Fibroblast of lung (primary cell): ENCODE measurements around the gene GRIN2A. TPM values are rescaled to one million over a fixed set of nuclear protein-coding genes. Genes with fewer than 3 reads are reported as not detected.

ENCODE experiments used
- DNase-seq, 2 donors: peaks; one replicate each; pipeline versions ENCODE4 v3.0.0 to v3.0.0-alpha.2; 2010; ENCODE audit warnings: low read depth in 2 of 2
- H2AFZ ChIP-seq: 2 replicates; pipeline ENCODE4 v1.5.1; 2012; ENCODE audit warnings: low read length, control low read depth, inconsistent platforms
- H3K27ac ChIP-seq: 2 replicates; pipeline ENCODE4 v1.5.1; 2011; ENCODE audit warnings: low read length, control low read depth; ENCODE audit not compliant: insufficient read depth
- H3K27me3 ChIP-seq: 2 replicates; pipeline ENCODE4 v1.5.1; 2011; ENCODE audit warnings: mild to moderate bottlenecking, low read length; ENCODE audit not compliant: control insufficient read depth, insufficient read depth
- H3K36me3 ChIP-seq: 2 replicates; pipeline ENCODE4 v1.5.1; 2011; ENCODE audit warnings: low read length; ENCODE audit not compliant: control insufficient read depth, insufficient read depth
- H3K4me1 ChIP-seq: 2 replicates; pipeline ENCODE4 v1.5.1; 2011; ENCODE audit warnings: low read length; ENCODE audit not compliant: control insufficient read depth, insufficient read depth; ENCODE audit errors: extremely low read depth
- H3K4me2 ChIP-seq: 2 replicates; pipeline ENCODE4 v1.5.1; 2011; ENCODE audit warnings: low read length, control low read depth; ENCODE audit not compliant: insufficient read depth; ENCODE audit errors: extremely low read depth
- H3K4me3 ChIP-seq, 4 experiments: fragments of 200-600 bp in 1 of 4; sonication (generic) in 1 of 4; replicated peaks in 1 of 4; 2 replicates each; pipeline ENCODE4 v1.5.1; 2011 to 2016; ENCODE audit warnings: low read length in 4 of 4, low read depth in 3 of 4, mild to moderate bottlenecking in 3 of 4, control low read depth in 2 of 4, inconsistent platforms in 1 of 4, mixed read lengths in 1 of 4; ENCODE audit not compliant: insufficient read depth in 1 of 4; ENCODE audit errors: control extremely low read depth in 1 of 4
- H3K79me2 ChIP-seq: 2 replicates; pipeline ENCODE4 v1.5.1; 2012; ENCODE audit warnings: mild to moderate bottlenecking, low read length, inconsistent platforms; ENCODE audit not compliant: control insufficient read depth, insufficient read depth
- H3K9ac ChIP-seq: 2 replicates; pipeline ENCODE4 v1.5.1; 2011; ENCODE audit warnings: mild to moderate bottlenecking, low read length, control low read depth; ENCODE audit not compliant: insufficient read depth
- H3K9me3 ChIP-seq: 2 replicates; pipeline ENCODE4 v1.5.1; 2012; ENCODE audit warnings: low read depth, low read length; ENCODE audit not compliant: control insufficient read depth, insufficient read depth
- H4K20me1 ChIP-seq: 2 replicates; pipeline ENCODE4 v1.5.1; 2011; ENCODE audit warnings: low read length; ENCODE audit not compliant: control insufficient read depth, insufficient read depth; ENCODE audit errors: extremely low read depth
- EZH2 ChIP-seq: IDR thresholded peaks from 2 replicates; pipeline ENCODE4 v1.5.1; 2012; ENCODE audit warnings: low read length, control low read depth, mild to moderate bottlenecking; ENCODE audit errors: missing control alignments
- polyA plus RNA-seq, 2 donors: library from polyadenylated mRNA; depleted of rRNA in 1 of 2; stranded (reverse) in 1 of 2; unstranded in 1 of 2; fragments of >200 nt; gene quantifications; 2 replicates each; pipeline ENCODE4 v1.2.1, GENCODE V29; 2011 to 2012; ENCODE audit warnings: missing spikeins in 1 of 2
- total RNA-seq: library from RNA; depleted of rRNA; stranded (reverse); fragments of >200 nt; gene quantifications from 2 replicates; pipeline ENCODE4 v1.2.1, GENCODE V29; 2014
- TF ChIP-seq, protein P1 (sequence below), 2 donors: IDR thresholded peaks in 1 of 2; conservative IDR thresholded peaks in 1 of 2; 1 replicate in 1 of 2; 2 replicates in 1 of 2; pipeline ENCODE4 v1.5.1; 2011 to 2012; ENCODE audit warnings: low read length in 2 of 2, control low read depth in 1 of 2, inconsistent platforms in 1 of 2, low read depth in 1 of 2, mild to moderate bottlenecking in 1 of 2

Gene GRIN2A
- total and polyA plus RNA-seq, 2 donors (not counting 1 experiment from before 2014, with no cell fraction given), result 0.15 to 0.33 TPM

- H3K36me3 ChIP-seq, result no peaks in the 10 kb centered on the region
- H3K9ac ChIP-seq, result no peak overlapping the region
- H2AFZ ChIP-seq, result no peak overlapping the region
- TF ChIP-seq EZH2, result no peak
- TF ChIP-seq, protein P1, sequence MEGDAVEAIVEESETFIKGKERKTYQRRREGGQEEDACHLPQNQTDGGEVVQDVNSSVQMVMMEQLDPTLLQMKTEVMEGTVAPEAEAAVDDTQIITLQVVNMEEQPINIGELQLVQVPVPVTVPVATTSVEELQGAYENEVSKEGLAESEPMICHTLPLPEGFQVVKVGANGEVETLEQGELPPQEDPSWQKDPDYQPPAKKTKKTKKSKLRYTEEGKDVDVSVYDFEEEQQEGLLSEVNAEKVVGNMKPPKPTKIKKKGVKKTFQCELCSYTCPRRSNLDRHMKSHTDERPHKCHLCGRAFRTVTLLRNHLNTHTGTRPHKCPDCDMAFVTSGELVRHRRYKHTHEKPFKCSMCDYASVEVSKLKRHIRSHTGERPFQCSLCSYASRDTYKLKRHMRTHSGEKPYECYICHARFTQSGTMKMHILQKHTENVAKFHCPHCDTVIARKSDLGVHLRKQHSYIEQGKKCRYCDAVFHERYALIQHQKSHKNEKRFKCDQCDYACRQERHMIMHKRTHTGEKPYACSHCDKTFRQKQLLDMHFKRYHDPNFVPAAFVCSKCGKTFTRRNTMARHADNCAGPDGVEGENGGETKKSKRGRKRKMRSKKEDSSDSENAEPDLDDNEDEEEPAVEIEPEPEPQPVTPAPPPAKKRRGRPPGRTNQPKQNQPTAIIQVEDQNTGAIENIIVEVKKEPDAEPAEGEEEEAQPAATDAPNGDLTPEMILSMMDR (conservative IDR thresholded peaks at IDR 0.05 in 1 of 2, IDR thresholded peaks at IDR 0.05 in 1 of 2; ENCODE audit: low read depth in 1 of 2, low read length in 2 of 2), result no peak
- no peak overlapping the region for H3K4me2 ChIP-seq
- no peaks in the 10 kb centered on the region for H3K9me3 ChIP-seq
- H4K20me1 ChIP-seq, result no peaks in the 10 kb centered on the region
- no peaks in the 10 kb centered on the region for H3K27me3 ChIP-seq
- no peak for DNase-seq
- H3K4me1 ChIP-seq, result no peaks in the 10 kb centered on the region
- H3K79me2 ChIP-seq, result no peaks in the 10 kb centered on the region
- H3K27ac ChIP-seq, result no peak overlapping the region
- no peak overlapping the region for H3K4me3 ChIP-seq
These were observed 308.0 kb downstream of the GRIN2A start for GRCh38 chr16:9874219-9874618.

GRCh38 chr16:9870962-9871361 lies 311.3 kb downstream of the GRIN2A start:
- TF ChIP-seq, protein P1 (conservative IDR thresholded peaks at IDR 0.05 in 1 of 2, IDR thresholded peaks at IDR 0.05 in 1 of 2; ENCODE audit: low read depth in 1 of 2, low read length in 2 of 2), result no peak
- no peak for TF ChIP-seq EZH2
- H2AFZ ChIP-seq, result no peak overlapping the region

GRCh38 chr16:9869776-9870175 lies 312.5 kb downstream of the GRIN2A start:
- H3K27me3 ChIP-seq, result no peaks in the 10 kb centered on the region
- no peak for DNase-seq
- H4K20me1 ChIP-seq, result no peaks in the 10 kb centered on the region
- H2AFZ ChIP-seq, result no peak overlapping the region
- H3K4me3 ChIP-seq, result no peak overlapping the region
- TF ChIP-seq, protein P1 (conservative IDR thresholded peaks at IDR 0.05 in 1 of 2, IDR thresholded peaks at IDR 0.05 in 1 of 2; ENCODE audit: low read depth in 1 of 2, low read length in 2 of 2), result no peak
- no peak for TF ChIP-seq EZH2
- no peaks in the 10 kb centered on the region for H3K79me2 ChIP-seq
- no peak overlapping the region for H3K9ac ChIP-seq
- H3K9me3 ChIP-seq, result no peaks in the 10 kb centered on the region
- H3K36me3 ChIP-seq, result no peaks in the 10 kb centered on the region
- H3K27ac ChIP-seq, result no peak overlapping the region
- H3K4me1 ChIP-seq, result no peaks in the 10 kb centered on the region
- H3K4me2 ChIP-seq, result no peak overlapping the region

More at GRCh38 chr16:9870962-9871361, 311.3 kb downstream of the GRIN2A start:
- Histone ChIP-seq H3K9ac (no peak overlapping the region), H3K27me3 (no peaks in the 10 kb centered on the region), H4K20me1 (no peaks in the 10 kb centered on the region), H3K79me2 (no peaks in the 10 kb centered on the region), H3K27ac (no peak overlapping the region), H3K9me3 (no peaks in the 10 kb centered on the region), H3K4me2 (no peak overlapping the region), H3K36me3 (no peaks in the 10 kb centered on the region), H3K4me3 (no peak overlapping the region), H3K4me1 (no peaks in the 10 kb centered on the region)
- DNase-seq, result no peak
